GM19099 (cell line): Measurements from ENCODE around the gene AP3B2.

Experiments used
- POLR2A ChIP-seq: IDR thresholded peaks from 3 replicates; pipeline ENCODE4 v1.6.1; 2011; ENCODE audit warnings: low read depth; ENCODE audit not compliant: insufficient read length; ENCODE audit errors: extremely low read depth

The AP3B2 gene

DNA sequence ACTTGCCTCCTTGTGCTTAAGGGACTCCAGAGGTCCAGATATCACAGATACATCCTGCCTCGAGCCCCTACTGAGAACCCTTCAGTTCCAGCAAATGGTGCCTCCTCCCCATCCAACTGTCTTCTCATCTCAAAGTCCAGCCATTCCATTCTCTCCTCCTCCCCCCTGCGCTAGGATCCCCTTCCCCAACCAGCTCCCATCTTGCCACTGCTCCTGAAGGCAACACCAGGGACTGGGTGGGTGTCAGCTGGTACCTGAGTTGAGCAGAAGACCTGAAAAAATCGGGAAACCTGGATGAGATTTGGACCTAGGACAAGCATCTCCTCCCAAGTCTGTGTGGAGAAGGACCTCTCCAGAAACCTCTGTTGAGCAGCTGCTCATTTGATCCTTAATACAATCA is 2.4 kb upstream of the AP3B2 start:
- no peak for TF ChIP-seq POLR2A

DNA sequence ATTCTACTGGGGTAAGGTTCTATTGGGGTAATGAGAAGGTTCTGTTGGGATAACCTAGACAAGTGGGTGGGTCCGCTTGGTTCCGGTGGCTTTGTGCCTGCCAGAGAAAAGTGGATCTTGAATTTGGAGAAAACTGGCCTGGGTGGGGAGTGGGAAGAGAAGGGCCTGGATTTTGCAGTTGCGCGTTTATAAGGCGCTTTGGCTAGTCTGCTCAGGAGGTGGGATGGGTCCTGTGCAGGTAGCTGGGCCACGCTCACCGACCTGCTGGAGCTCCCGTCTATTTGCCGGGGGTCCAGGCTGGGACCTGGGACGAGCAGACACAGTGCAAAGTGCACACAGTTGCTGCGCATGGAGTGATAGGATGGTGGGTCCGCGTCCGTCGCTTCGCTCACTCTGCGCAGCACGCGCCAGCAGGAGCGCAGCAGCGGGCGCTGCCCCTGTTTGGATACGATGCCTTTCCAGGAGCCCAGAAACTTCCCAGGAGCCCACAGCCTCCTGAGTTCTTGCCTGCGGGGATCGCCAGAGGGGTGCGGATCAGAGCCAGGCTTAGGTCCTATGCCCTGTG is 1.3 kb upstream of the AP3B2 start:
- TF ChIP-seq POLR2A = no peak

DNA sequence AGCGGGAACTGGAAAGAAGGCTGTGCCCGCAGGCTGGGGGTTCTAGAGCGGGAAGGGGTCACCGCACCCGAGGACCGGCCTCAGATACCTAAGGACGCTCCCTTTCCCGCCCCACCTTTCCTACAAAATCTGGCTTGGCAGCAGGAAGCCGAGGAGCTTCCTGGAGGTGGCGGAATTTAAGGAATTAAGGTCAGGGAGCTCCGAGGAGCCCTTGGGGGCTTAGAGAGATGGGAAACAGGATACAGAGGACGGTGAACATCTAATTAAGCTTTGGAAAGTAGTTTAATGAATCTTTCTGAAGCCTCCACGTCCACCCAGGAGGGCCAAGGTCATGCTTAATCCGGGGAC is 507 bp upstream of the AP3B2 start:
- TF ChIP-seq POLR2A = no peak

DNA sequence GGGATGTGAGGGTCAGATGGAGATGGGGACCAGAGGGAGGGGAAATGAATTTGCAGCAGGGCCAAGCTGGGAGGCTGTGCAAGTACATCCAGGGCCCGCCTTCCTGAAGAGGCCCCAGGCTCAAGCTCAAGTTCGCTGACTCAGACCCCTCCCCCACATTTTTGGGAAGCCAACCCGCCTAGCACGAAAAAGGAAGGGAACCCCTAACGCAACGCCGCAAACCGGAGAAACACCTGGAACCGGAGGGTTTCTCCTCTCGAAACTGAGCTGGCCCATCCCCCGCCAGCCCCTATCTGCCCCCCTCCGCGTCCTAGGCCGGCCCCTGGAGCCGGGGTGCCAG is 624 bp downstream of the AP3B2 start:
- TF ChIP-seq POLR2A = no peak

DNA sequence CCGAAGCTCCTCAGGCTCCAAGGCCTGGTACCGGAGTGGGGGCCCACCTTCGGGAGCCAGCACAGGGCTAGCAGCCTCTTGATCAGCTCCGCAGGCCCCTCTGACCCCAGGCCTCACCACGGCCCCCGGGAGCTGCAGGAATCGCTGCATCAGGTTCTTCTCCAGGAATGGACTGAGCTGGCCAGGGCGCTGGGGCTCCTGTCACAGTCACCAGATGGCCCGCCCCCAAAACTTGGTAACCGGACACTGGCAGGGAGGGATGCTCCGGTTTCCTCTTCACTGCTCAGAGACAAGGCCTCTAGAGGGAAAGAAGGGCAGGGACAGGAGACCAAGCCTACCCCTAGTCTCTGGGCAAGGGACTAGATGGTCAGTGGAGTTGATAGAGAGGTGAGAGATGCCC is 9.9 kb downstream of the AP3B2 start:
- TF ChIP-seq POLR2A = no peak

DNA sequence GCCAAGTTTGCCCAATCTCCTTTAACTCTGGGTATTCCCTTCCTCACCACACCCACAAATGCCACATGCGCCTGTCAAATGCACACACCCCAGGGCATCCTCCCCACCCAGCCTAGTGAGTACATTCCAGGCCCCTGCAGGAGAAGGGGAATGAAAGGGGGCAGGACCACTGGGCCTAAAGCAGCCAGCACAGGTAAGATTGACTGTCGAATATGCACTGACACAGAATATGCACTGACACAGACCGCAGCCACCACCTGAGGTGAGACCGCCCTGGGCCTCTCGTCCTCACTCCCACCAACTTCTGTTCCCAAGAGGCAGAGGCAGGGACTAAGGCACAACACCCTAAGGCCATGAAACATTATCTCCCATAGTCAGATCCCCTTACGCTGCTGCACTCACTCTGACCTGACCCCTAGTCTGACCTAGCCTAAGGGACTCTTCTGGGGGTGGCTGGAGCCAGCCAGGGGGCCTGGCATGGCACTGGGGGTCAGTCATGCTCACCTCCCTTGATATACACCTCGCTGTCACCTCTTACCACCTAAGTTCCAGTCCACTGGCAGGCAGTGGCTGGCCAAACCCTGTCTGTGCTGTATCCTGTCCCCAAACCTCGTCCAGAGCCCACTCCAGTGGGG is 10.8 kb downstream of the AP3B2 start:
- no peak for TF ChIP-seq POLR2A

DNA sequence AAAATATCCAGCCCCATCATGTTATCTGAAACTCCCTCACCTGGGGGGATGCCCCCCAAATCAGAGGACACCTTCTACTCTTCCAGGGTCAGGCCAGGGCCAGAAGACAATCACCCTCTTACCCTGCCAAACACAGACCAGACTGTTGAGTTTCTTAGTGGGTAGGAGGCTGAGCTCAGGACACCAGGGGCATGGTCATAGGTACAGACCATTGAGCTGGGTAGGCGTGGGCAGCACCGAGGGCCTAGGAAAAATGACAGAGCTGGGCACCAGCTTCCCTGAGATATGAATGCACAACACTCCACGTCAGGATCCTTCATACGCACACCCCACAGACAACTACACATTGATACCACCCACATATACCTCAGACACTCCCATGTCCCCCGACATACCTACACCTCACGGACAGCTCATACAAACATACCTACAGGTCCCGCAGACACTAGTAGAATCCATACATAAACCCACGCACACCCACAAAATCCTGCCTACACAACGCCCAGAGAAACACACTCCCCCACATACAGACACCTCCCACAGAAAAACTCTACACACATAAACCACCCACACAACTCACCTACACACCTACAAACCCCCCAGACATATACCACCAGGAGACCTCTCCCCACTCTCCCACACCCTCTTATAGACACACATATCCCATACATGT is 11.8 kb downstream of the AP3B2 start:
- TF ChIP-seq POLR2A = no peak

DNA sequence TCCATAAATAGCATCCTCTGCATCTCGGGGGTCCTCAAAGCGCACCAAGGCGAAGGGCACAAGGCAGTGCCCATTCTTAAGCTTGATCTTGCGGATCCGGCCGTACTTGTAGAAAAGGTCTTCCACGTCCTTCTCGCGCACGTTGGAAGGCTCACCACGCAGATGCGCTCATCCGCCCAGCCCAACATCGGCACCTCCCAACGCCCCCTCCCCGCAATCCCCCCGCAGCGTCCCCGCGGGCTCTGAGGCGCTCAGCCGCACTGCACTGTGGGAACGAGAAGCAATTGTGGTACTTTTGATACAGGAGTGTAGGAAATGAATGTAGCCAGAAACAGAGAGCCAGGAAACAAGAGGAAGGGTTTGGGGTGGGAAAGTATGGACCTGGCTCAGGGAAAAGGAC is 17.5 kb downstream of the AP3B2 start:
- no peak for TF ChIP-seq POLR2A

DNA sequence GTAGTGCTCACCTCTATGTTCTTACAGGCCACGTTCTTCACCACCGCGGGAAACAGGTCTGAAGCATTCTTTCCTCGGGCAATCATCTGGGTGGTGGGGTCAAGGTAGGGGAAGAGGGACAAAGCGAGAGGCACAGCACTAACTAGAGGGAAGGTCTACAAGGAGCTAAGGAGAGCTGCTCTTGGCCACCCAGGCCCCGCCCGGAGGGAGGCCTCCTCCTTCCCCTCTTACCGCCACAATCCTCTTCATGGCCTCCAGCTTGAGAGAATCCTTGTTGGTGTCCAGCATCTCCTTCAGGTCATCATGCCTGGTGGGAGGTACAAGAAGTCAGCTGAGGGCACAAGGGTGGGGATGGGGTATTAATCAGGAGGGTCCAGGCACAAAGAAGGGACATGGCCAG is 20.5 kb downstream of the AP3B2 start:
- no peak for TF ChIP-seq POLR2A

DNA sequence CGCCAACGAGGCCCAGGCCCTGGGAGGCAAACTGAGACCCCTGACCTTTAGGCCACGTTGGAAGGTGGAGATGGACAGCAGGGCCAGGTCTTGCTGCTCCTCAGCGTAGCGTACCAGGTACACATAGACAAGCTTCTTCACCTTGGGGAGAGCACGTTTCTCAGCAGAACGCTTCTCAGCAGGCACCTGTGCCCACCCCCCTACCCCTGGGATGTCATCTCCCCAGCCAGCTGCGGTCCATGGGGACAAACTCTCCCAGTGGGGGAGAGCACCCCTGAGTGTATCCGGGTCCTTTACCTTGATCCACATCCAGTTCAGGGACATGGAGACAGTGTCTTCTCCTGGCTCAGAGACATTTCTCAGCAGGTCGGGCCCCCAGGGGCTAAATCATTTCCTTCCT is 21.0 kb downstream of the AP3B2 start:
- no peak for TF ChIP-seq POLR2A

DNA sequence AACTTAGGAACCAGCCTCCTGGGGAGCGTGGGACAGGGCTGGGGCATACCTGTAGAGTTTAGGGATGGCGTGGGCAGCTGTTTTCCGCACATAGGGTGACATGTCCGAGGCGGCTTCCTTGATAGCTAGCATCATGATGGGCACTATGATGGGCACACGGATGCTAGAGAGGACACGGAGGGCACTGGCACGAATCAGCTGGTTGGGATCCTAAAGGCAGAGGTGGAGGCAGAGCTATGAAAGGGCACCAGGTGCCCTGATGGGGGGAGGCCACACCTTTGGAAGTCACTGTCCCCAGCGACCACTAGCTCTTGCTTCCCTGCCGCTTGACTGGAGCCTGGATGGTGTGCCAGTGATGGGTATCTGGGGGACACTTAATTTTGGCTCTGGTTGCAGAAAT is 28.3 kb downstream of the AP3B2 start:
- no peak for TF ChIP-seq POLR2A

DNA sequence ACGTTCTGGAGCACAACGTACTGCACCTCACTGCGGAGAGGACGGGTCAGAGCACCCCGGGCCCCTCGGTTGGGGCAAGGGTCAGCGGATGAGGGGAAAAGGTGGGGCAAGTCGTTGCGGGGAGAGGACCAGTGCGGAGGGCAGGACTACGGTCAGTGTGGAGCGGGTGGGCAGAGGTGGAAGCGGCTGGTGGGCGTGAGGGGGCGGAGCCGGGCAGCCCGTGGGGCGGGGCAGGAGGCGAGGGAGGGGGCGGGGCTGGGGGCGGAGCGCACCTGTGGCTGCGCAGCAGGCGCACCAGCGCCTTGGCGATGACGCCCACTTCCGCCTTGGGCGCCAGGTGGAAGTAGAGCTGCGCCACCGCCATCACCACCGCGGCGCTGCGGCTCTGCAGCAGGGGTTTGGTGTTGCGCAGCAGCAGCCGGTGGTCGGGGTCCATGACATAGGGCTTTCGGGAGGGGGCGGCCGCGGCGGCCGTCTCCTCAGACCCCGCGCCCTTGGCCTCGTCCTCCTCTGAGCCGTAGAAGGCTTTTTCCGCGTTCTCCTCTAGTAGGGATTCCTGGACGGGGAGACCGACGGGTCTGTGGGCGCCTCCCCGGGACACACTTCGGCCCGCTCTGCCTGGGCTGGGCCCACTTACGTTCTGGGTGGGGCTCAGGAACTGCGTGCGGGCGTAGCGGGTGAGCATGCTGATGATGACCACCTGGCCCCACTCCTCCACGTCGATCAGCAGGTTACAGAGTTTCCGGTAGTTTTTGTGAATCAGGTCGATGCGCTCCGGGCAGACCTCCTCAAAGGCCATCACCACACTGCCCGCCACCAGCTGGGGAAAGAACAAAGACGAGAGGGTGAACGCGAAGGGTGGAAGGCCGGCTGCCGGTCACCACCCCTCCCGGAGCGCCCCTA is 29.2 kb downstream of the AP3B2 start:
- TF ChIP-seq POLR2A = peak; percentile 50

DNA sequence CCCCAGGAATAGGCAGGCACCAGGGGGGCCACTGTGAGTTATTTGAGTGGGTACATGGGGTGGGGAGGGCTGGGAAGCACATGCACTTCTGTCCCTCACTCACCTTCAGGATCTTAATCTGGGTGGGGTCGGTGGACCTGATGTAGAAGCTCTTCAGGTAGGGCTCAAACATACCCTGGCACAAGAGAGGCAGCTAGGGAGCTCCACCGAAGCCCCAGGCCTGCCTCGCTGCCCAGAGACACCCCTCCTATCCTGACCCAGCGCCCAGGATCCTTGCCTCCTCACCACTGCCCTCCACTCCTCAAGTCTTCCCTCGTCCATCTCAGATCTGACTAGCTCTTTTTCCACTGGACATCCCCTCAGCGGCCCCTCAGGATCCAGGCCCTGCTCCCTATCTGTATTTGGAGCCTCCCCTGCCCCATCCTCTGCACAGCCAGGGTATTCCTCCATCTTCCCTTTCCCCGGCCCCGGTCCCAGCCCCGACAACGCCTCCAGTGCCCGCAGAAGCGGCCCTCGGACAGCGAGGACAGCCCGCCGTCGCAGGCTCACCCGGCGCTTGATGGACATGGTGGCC is 30.0 kb downstream of the AP3B2 start:
- TF ChIP-seq POLR2A = no peak

DNA sequence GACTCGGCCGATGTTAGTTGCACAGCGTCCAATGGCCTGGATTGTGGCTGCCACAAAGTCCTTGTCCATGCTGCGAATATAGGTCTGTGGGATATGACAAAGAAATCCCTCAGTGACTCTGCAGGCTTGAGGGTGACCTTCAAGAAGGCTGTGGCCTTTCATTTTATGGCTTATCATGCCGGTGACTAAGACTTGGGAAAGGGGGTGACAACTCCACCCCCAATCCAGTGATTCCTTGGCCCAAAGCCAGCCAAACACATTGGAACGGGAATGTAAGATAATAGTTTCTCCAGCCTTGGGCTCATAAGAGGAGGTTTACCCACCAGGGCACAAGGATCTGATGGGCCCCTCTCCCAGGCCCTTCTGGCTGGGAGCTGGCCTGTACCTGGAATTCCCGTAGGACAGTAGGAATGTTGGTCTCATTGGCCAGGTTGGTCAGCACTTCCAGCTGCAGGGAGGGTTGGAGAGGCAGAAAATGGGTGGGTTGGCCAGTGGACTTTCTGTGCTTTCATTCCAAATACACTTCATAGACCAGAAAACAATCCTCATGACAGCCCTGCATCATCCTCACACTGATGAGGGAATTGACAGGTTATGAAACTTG is 31.9 kb downstream of the AP3B2 start:
- no peak for TF ChIP-seq POLR2A

DNA sequence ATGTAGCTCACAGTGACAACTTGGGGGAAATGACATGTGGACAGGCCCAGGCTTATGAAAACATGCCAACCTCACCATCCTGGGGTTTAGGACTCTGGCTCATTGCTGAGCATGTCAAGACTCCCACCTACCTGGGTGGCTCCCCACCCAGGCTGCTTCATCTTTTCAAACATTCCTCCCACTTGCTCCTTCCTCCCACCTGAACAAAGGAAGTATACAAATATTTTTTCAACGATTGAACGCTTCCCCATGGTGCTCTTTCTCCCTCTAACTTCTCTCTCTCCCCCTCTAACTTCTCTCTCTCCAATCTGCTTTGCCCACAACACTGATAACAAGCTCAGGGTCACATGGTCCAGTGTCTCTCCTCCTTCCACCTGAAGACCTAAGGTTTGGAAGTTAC is 34.8 kb downstream of the AP3B2 start:
- no peak for TF ChIP-seq POLR2A

DNA sequence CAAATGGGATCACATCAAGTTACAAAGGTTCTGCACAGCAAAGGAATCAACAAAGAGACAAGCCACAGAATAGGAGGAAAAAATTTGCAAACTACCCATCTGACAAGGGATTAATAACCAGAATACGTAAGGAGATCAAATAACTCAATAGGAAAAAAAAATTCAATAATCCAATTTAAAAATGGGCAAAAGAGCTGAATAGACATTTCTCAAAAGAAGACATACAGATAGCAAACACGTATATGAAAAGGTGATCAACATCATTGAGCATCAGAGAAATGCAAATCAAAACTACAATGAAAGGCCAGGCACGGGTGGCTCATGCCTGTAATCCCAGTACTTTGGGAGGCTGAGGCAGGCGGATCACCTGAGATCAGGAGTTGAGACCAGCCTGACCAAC is 39.0 kb downstream of the AP3B2 start:
- no peak for TF ChIP-seq POLR2A

DNA sequence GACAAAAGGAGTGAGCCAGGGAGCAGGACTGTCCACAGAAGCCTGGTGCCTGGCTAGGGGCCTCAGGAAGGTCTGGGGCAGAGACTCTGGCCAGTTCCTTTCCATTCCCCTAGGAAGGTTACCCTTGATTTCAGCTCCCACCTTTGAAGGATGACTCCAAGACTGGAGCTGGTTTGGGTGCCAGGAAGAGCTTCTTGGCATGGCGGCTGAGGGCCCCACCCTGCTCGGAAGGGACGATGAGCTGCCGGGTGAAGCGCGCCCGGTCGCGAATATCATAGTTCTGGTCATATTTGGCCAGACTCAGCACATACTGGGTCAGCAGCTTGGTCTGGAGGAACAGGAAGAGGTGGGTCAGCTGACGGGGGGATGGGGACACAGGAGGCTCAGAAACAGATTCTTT is 43.1 kb downstream of the AP3B2 start:
- TF ChIP-seq POLR2A = no peak
